ENCODE results near the gene ANKS1A. TPM values are rescaled to one million over a fixed set of nuclear protein-coding genes. Genes with fewer than 3 reads are reported as not detected.

ANKS1A gene
- total RNA-seq, 1 experiment from 2014 or later = 26.5 TPM

- H3K9me3 ChIP-seq (ENCODE audit: control insufficient read depth, low read depth, low read length) = no peaks in the 10 kb centered on the region
- no peak overlapping the region for H4K91ac ChIP-seq (ENCODE audit: insufficient read length, low read depth, low read length)
- no peak overlapping the region for H2BK5ac ChIP-seq (ENCODE audit: insufficient read length, low read length)
- H2AK5ac ChIP-seq (ENCODE audit: insufficient read length, low read length) = no peak overlapping the region
- Mint-ChIP-seq H3K4me3 (no peak overlapping the region), H3K27me3 (ENCODE audit: low read depth) (no peaks in the 10 kb centered on the region), H3K27ac (no peak overlapping the region), H3K9me3 (no peaks in the 10 kb centered on the region), H3K4me1 (peaks cover 11% of the 10 kb centered on the region in 2 experiments), H3K36me3 (ENCODE audit: insufficient read depth in 1 of 3, low read depth in 3 of 3) (peaks cover 10 to 54% (median 48%) of the 10 kb centered on the region in 3 experiments; a peak in 6 of 7 replicates)
- no peak overlapping the region for H3K4ac ChIP-seq (ENCODE audit: low read depth, low read length)
- H2AFZ ChIP-seq (ENCODE audit: low read length) = no peak overlapping the region
- H2BK120ac ChIP-seq (ENCODE audit: low read depth, low read length, poor library complexity, severe bottlenecking) = no peak overlapping the region
- no peaks in the 10 kb centered on the region for H3K4me1 ChIP-seq (ENCODE audit: insufficient read depth, low read length)
- no peak overlapping the region for H3K14ac ChIP-seq (ENCODE audit: insufficient read depth, low read length)
- TF ChIP-seq CTCF (conservative IDR thresholded peaks at IDR 0.05) = no peak
- H3K18ac ChIP-seq (ENCODE audit: insufficient read length, low read depth, low read length) = no peak overlapping the region
- no peaks in the 10 kb centered on the region for H3K79me1 ChIP-seq (ENCODE audit: insufficient read depth, low read depth, low read length, poor library complexity, severe bottlenecking)
- H2BK20ac ChIP-seq (ENCODE audit: low read depth, low read length, poor library complexity, severe bottlenecking) = no peak overlapping the region
- no peak overlapping the region for H2BK15ac ChIP-seq (ENCODE audit: low read depth, low read length)
- H3K23ac ChIP-seq (ENCODE audit: insufficient read length, low read depth, low read length) = no peak overlapping the region
- no peak overlapping the region for H2BK12ac ChIP-seq (ENCODE audit: insufficient read length, low read depth, low read length)
- H4K8ac ChIP-seq (replicated peaks; ENCODE audit: insufficient read length, low read depth, low read length) = no peak overlapping the region
- H3K4me2 ChIP-seq (ENCODE audit: insufficient read depth, insufficient read length, low read length) = no peak overlapping the region
- H3K9ac ChIP-seq (ENCODE audit: extremely low read depth, insufficient read length, low read length) = no peak overlapping the region
- H3K23me2 ChIP-seq (ENCODE audit: insufficient read length, low read depth, low read length, poor library complexity, severe bottlenecking) = no peaks in the 10 kb centered on the region
- H3K79me2 ChIP-seq (ENCODE audit: insufficient read depth, low read length) = no peaks in the 10 kb centered on the region
- no peak overlapping the region for H4K5ac ChIP-seq (ENCODE audit: insufficient read length, low read depth, low read length)
- WGBS (ENCODE audit: extremely low coverage, insufficient read length, low lambda C conversion rate) = no CpG with 5 or more reads among the region's 2 CpGs
- no peaks in the 10 kb centered on the region for H4K20me1 ChIP-seq (ENCODE audit: control insufficient read depth, insufficient read depth, insufficient read length)
- no peak for DNase-seq
- H3K27me3 ChIP-seq (ENCODE audit: insufficient read depth, low read length) = no peaks in the 10 kb centered on the region
- H3T11ph ChIP-seq (ENCODE audit: low read length) = no peak overlapping the region
- no peak overlapping the region for H3K27ac ChIP-seq (ENCODE audit: insufficient read length, low read depth, low read length)
- no peak overlapping the region for H3K56ac ChIP-seq (ENCODE audit: insufficient read length, low read depth, low read length)
Measured at GRCh38 chr6:34984416-34984815, 95.4 kb downstream of the ANKS1A start.

Measured in H9 (cell line).